GM12865 (cell line): ENCODE measurements around the gene ARMH1.

ENCODE experiments used
- DNase-seq: peaks from one replicate; pipeline ENCODE4 v3.0.0; 2010; ENCODE audit warnings: low read depth
- H3K4me3 ChIP-seq: 2 replicates; pipeline ENCODE4 v1.5.1; 2011; ENCODE audit warnings: mild to moderate bottlenecking, low read depth, low read length, control low read depth
- TF ChIP-seq, protein P1 (sequence below): IDR thresholded peaks from 2 replicates; pipeline ENCODE4 v1.5.1; 2011; ENCODE audit warnings: low read length, control low read depth, low read depth, inconsistent platforms; ENCODE audit not compliant: insufficient read depth; ENCODE audit errors: missing control alignments

ARMH1 gene

DNA sequence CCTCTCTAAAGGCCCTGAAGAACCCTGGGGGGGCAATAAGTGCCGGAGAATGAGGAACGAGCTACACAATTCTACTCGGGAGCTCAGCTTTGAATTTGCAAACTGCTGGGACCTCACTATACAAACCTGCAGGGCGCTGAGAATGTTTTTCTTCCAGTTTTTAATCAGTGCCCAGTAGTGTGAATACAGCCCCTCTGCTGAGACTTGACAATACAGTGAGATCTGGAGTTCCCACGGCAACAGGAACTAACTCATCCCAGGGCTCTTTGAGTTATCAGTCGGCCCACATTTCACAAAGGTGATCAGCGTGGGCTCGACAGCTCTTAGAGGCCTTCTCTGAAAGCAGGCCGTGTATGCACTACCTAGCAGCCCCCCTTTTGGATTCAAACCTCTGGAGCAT, 41.9 kb upstream of the ARMH1 start:
- TF ChIP-seq, protein P1, sequence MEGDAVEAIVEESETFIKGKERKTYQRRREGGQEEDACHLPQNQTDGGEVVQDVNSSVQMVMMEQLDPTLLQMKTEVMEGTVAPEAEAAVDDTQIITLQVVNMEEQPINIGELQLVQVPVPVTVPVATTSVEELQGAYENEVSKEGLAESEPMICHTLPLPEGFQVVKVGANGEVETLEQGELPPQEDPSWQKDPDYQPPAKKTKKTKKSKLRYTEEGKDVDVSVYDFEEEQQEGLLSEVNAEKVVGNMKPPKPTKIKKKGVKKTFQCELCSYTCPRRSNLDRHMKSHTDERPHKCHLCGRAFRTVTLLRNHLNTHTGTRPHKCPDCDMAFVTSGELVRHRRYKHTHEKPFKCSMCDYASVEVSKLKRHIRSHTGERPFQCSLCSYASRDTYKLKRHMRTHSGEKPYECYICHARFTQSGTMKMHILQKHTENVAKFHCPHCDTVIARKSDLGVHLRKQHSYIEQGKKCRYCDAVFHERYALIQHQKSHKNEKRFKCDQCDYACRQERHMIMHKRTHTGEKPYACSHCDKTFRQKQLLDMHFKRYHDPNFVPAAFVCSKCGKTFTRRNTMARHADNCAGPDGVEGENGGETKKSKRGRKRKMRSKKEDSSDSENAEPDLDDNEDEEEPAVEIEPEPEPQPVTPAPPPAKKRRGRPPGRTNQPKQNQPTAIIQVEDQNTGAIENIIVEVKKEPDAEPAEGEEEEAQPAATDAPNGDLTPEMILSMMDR: no peak
- DNase-seq: peak; percentile 50
- peak overlapping the region; percentile 77 for H3K4me3 ChIP-seq

DNA sequence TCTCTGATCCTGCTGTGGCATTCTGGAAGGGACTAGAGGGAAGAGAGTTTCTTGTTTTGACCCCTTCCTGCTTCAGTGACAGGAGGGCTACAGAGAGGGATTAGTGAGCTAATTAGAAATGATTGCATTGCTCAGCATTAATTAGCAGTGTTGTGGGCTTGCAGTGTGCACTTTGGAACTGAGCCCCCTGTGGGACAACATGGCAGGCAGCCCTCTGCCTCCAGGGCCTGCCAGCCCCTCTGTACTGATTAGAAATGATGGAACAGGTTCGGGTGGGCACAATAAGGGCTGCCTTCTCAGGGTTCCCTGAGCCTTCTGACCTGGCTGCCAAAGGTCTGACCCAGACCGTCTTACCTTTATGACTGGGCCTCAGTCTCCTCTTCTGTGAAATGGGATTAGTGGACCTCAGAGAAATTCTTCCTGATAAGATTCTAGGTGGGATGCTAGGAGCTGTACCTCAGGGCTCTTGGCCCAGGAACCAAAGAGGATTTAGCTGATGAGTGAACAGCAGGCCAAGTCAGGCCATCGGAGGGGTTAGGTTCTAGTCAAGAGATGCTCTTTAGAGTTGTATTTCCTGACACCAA, 39.8 kb upstream of the ARMH1 start:
- TF ChIP-seq, protein P1: no peak

DNA sequence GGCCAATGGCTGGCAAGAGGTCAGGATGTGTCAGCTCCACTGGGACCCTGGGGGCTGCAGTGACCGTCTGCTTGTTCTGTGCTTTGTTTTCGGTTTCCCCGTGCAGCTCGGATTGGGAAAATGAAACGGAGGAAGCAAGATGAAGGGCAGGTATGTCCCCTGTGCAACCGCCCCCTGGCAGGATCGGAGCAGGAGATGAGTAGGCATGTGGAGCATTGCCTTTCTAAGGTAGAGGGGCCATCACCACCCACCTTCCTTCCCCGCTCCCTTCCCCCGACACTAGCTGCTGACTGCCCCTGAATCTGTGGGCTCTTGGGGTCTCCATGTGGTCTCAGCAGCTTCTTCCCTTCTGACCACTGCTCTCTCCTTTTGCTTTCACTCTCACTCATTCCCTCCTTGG, 39.1 kb upstream of the ARMH1 start:
- TF ChIP-seq, protein P1: no peak
- H3K4me3 ChIP-seq: no peak overlapping the region
- no peak for DNase-seq

More for the DNA sequence above, 39.8 kb upstream of the ARMH1 start:
- no peak for DNase-seq
- H3K4me3 ChIP-seq: no peak overlapping the region

DNA sequence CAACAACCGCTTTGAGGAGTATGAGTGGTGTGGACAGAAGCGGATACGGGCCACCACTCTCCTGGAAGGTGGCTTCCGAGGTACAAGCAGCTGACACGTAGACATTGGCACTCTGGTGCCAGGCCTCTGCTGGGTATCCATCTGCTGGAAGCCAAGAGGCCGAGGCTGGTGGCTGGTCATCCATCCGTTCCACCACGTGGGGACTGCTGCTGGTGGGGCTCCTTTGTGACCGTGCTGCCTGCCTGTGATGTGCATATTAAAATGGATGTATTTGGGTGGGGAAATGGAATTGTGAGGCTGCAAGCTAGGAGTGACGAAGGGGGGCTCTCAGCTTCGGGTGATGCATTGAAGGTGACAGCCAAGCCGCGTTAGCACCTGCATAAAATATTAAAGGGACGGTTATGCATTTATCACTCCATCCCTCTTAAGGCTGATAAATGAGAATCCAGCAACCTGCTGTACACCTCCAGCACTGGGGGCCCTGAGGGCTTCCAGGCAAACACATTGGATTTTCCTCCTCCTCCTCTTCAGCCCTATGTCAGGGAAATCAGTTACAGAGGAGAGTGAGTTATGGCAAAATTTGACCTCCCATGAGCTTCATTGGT, 38.3 kb upstream of the ARMH1 start:
- no peak for DNase-seq
- TF ChIP-seq, protein P1: no peak
- no peak overlapping the region for H3K4me3 ChIP-seq

DNA sequence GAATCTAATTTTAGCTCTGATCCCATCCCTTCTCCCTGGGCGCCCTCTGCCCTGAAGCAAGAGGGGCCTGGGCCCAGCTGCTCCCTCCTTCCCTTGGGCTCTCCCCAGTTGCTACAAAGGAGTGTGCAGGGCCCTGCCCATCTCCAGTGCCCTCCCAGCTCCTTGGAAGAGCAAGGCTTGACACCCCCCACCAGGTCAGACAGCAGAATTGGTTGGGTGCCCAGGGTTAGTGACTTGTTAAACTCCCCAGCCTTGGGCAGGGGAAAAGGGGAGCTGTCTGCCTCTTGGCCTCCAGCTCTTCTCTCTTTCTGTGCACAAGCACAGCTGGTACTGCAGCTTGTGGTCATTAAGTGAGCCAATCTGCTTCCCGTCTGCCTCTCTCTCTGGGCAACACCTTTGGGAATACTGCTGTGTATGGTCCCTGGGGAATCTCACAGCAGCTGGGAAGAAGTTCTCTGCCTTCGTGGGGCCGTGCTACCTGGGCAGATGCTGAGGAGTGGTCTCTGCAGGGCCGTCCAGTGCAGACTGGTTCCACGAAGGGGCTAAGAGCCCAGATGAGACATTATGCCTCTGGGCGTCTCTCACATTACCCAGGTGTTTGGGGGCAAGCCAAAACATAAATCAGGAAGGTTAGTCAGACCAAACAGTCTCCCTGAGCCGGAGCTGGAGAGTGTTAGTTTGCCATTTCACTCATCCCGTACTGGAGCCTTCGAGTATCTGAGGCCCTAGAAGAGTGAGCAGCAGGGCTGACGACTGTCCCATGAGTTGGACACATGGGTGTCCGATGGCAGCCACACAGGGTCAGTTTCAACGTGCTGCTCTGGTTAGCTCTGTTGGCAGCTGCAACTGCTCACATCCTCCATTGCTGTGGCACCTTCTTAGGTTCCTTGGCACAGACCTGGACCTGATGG, 37.6 kb upstream of the ARMH1 start:
- TF ChIP-seq, protein P1: no peak
- H3K4me3 ChIP-seq: no peak overlapping the region
- DNase-seq: no peak

DNA sequence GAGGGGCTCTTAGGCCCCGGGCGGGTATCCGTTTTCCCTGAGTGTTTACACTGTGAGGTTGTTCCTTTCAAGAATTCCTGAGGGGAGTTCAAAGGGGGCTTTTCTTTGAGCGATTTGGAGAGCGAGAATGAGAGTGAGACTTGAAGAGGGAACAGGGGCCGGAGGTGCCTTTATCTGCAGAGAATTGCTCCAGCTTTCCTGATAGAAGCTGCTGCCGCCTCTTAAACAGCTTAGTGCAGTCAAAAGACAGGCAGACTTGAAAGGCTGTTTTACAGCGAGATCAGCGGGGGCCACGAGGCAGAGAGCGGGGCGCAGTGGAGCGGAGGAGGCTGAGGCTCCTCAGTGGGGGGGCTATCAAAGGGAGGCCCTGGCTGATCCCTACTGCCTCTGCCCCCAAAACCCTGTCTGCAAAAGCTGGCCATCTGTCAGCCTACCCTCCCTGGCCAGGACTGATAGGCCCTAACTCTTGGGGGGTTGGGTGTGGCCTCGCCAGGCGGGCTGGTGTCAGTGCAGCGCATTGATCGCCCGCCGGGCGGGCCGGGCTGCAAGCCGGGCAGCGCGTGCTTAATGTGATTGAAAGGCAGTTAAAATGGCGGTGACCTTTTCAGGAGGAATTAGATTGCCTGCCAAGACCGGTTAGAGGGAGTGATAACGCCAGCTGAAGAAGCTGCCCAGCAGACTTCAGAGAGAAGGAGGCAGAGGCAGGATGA, 36.7 kb upstream of the ARMH1 start:
- TF ChIP-seq, protein P1: no peak
- no peak overlapping the region for H3K4me3 ChIP-seq
- no peak for DNase-seq
